ENCODE measurements around the gene SNX21.
"Not testable (repeated sequence)": the region's sequence is repeated elsewhere in the genome, so short reads cannot be mapped to it uniquely, and the experiment has no call there.

SNX21 gene, protein sequence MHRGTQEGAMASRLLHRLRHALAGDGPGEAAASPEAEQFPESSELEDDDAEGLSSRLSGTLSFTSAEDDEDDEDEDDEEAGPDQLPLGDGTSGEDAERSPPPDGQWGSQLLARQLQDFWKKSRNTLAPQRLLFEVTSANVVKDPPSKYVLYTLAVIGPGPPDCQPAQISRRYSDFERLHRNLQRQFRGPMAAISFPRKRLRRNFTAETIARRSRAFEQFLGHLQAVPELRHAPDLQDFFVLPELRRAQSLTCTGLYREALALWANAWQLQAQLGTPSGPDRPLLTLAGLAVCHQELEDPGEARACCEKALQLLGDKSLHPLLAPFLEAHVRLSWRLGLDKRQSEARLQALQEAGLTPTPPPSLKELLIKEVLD

DNA sequence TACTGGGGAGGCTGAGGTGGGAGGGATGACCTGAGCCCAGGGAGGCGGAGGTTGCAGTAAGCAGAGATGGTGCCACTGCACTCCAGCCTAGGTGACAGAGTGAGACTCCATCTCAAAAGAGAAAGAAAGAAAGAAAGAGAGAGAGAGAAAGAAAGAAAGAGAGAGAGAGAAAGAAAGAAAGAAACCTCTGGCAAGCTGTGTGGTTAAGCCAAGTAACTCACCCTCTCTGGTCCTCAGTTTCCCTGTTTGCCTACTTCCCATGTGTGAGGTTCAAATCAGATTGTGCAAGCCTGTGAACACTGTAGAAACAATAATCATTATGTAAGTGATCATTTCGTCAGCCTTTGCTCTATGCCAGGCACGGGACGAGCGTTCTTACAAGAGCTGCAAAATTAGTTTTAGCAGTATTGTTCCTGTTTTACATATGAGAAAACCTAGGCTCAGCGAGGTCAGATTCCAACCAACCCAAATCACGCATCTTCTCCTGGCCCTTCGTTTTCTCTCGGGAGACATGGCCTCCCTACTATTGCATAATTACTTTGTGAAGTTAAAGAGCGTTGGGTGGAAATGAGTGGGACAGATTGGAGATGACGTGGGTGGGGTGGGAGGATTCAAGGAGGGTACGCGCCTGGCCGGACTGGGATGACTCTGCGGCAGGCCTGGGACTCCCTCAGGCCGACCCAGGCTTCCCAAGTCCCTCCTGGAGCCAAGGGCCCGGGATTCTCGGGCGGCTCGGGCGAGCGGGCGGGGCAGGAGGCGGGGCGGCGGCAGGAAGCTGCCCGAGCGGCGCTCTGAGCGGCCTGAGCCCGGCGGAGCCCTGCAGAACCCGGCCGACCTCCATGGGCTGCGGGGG is at the start of gene SNX21:
TSS of gene SNX21 (plus strand) at position 770 of the 853 bp plus-strand sequence. CDS start 121 bp downstream, outside the sequence.
- TF ChIP-seq, protein P1, sequence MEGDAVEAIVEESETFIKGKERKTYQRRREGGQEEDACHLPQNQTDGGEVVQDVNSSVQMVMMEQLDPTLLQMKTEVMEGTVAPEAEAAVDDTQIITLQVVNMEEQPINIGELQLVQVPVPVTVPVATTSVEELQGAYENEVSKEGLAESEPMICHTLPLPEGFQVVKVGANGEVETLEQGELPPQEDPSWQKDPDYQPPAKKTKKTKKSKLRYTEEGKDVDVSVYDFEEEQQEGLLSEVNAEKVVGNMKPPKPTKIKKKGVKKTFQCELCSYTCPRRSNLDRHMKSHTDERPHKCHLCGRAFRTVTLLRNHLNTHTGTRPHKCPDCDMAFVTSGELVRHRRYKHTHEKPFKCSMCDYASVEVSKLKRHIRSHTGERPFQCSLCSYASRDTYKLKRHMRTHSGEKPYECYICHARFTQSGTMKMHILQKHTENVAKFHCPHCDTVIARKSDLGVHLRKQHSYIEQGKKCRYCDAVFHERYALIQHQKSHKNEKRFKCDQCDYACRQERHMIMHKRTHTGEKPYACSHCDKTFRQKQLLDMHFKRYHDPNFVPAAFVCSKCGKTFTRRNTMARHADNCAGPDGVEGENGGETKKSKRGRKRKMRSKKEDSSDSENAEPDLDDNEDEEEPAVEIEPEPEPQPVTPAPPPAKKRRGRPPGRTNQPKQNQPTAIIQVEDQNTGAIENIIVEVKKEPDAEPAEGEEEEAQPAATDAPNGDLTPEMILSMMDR (IDR thresholded peaks at IDR 0.05; ENCODE audit: low read depth, low read length) = no peak
- DNase-seq (ENCODE audit: extremely low read depth, low read depth) = peak; percentile 84

DNA sequence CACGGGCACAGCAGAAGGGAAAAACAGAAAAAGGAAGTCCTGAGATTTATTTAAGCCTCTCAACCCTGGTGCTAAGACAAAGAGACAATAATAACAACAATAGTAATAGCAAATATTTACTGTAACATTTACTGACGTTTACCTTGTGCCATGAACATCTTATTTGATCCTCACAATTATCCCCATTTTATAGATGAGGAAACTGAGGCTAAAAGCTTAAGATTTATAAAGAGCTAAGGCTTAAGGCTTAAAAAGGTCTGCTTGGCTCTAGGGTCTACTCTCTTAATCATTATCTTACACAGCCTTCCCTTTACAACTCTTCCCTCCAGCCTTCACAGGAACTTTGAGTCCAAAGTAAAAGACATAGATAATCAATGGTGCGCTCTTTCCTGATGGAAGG is 45.2 kb upstream of the SNX21 start:
- no peak for DNase-seq (ENCODE audit: extremely low read depth, low read depth)
- TF ChIP-seq, protein P1 (IDR thresholded peaks at IDR 0.05; ENCODE audit: low read depth, low read length) = no peak

DNA sequence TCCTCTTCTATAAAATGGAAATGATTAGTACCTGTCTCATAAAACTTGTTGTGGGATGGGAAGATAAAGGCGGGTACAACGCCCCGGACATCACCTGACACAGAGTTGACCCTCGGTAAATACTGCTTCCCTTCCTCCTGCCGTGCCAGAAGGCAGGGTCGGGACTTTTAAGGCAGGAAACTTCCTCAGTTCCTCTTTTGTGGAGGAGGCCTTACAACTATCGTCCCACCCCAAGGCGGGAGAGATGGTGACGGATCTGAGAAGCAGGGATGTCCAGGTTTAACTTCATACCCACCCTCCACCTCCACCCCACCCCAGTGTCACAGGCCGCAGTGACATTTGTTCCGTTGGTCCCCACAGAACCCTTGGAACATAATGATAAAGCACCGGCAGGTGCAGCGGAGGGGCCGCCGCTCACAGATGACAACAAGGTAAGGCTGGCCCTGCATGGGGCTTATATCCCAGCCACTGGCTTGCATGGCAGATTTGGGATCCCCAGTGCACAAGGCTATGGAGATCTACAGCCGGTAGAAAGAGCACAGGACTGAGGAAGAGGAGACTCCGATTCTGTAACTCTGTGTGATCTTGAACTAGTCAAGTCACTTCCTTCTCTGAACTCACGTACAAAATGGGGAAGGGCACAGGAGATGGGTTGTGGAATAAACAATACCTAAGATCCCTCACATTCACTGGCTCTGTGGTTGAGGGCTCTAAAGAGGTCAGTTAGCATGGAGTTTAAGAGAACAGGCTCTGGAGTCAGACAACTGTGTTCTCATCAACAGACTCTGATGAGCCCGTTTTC is 41.1 kb upstream of the SNX21 start:
- DNase-seq (ENCODE audit: extremely low read depth, low read depth) = no peak
- TF ChIP-seq, protein P1 (IDR thresholded peaks at IDR 0.05; ENCODE audit: low read depth, low read length) = no peak

DNA sequence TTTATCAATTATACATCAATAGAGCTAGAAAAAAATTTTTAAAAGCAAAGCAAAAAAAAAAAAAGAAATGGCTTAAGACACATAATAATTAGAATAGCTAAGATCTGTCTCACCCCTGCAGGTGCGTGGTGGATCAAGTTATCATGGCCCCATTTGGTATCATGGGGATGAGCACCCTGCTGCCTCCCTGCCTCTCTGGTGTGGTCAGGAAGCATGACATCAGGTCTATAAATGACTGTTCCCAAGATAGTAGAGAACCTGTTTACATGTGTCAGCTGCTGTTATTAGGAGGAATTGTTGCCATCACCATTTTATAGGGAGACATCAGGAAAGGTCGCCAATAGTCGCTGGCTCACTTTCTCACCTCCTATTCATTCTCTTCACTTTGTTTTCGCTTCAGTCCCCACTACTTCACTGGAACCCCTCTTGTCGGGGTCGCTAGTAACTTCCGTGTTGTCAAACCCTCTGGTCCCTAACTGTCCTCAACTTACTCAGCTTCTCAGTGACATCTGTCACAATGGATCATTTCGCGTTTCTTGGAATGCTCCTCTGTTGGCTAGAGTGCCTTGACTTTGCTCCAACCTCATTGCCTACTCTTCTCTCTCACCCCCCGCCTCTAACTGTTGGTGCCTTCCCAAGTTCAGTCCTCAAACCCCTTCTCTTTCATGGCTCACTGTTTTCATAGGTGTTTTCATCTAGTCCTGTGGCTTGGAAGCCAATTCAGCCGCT is 37.1 kb upstream of the SNX21 start:
- TF ChIP-seq, protein P1 (IDR thresholded peaks at IDR 0.05; ENCODE audit: low read depth, low read length) = no peak
- DNase-seq (ENCODE audit: extremely low read depth, low read depth) = no peak

DNA sequence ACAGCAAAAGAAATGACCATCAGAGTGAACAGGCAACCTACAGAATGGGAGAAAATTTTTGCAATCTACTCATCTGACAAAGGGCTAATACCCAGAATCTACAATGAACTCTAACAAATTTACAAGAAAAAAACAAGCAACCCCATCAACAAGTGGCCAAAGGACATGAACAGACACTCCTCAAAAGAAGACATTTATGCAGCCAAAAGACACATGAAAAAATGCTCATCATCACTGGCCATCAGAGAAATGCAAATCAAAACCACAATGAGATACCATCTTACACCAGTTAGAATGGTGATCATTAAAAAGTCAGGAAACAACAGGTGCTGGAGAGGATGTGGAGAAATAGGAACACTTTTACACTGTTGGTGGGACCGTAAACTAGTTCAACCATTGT is 36.1 kb upstream of the SNX21 start:
- DNase-seq (ENCODE audit: extremely low read depth, low read depth) = not testable (repeated sequence)

DNA sequence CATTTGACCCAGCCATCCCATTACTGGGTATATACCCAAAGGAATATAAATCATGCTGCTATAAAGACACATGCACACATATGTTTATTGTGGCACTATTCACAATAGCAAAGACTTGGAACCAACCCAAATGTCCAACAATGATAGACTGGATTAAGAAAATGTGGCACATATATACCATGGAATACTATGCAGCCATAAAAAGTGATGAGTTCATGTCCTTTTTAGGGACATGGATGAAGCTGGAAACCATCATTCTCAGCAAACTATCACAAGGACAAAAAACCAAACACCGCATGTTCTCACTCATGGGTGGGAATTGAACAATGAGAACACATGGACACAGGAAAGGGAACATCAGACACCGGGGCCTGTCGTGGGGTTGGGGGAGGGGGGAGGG is 35.6 kb upstream of the SNX21 start:
- DNase-seq (ENCODE audit: extremely low read depth, low read depth) = not testable (repeated sequence)

DNA sequence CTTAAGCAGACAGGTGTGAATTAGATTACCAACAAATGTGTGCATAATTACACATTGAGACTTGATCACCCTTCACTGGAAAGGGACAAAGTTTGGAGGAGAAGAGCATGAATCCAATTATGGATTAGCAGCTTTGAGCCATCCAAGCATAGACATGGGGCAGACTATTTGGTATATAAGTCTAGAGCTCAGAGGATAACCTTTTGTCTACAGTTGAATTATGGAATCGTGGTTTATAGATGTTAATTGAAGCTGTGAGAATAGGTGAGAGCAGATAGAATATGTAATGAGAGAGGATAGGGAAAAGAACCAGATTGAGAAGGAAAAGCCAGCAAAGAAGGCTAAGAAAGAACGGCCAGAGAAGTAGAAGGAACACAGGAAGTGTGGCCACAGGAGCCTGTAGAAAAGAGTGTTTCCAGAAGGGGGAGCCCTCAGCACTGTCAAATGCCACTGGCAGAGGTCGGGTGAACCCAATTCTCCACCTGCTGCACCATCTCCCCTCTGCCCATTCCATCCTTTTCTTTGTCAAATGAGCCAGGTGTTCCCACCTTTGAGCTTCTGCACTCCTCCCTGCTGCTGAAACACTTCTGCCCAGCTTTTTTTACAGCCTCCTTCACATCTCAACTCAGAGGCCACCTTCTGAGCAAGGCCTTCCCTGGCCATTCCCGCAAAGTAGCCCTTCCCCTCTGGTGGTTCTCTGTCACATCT is 34.5 kb upstream of the SNX21 start:
- TF ChIP-seq, protein P1 (IDR thresholded peaks at IDR 0.05; ENCODE audit: low read depth, low read length) = peak; percentile 80
- no peak for DNase-seq (ENCODE audit: extremely low read depth, low read depth)

All from AG09319 (cell line).